PFSK-1 (cell line): ENCODE data around the gene ZIC1.

Experiments
- FOXP2 ChIP-seq: optimal IDR thresholded peaks from 2 replicates; pipeline ENCODE3; 2011; ENCODE audit warnings: borderline replicate concordance, control low read depth, inconsistent platforms; ENCODE audit not compliant: insufficient read depth; ENCODE audit errors: extremely low read length, extremely low read depth
- POLR2AphosphoS5 ChIP-seq: IDR thresholded peaks from 2 replicates; pipeline ENCODE4 v1.6.1; 2012; ENCODE audit warnings: low read depth, mild to moderate bottlenecking, control low read depth, low read length, moderate library complexity
- SIN3A ChIP-seq: IDR thresholded peaks from 2 replicates; pipeline ENCODE4 v1.6.1; 2012; ENCODE audit warnings: mild to moderate bottlenecking, low read length, moderate library complexity, borderline replicate concordance; ENCODE audit not compliant: insufficient read depth
- TAF1 ChIP-seq: IDR thresholded peaks from 2 replicates; pipeline ENCODE4 v1.6.1; 2012; ENCODE audit warnings: low read length, control low read depth, borderline replicate concordance; ENCODE audit not compliant: insufficient read depth
- TF ChIP-seq, protein P1 (sequence below), 2 experiments: IDR thresholded peaks; 2 replicates each; pipeline versions ENCODE4 v1.6.1 to v1.8.0; 2011 to 2012; ENCODE audit warnings: low read depth in 2 of 2, low read length in 2 of 2, control low read depth in 1 of 2, inconsistent platforms in 1 of 2, mild to moderate bottlenecking in 1 of 2, moderate library complexity in 1 of 2; ENCODE audit not compliant: insufficient read depth in 1 of 2

ZIC1 gene

DNA sequence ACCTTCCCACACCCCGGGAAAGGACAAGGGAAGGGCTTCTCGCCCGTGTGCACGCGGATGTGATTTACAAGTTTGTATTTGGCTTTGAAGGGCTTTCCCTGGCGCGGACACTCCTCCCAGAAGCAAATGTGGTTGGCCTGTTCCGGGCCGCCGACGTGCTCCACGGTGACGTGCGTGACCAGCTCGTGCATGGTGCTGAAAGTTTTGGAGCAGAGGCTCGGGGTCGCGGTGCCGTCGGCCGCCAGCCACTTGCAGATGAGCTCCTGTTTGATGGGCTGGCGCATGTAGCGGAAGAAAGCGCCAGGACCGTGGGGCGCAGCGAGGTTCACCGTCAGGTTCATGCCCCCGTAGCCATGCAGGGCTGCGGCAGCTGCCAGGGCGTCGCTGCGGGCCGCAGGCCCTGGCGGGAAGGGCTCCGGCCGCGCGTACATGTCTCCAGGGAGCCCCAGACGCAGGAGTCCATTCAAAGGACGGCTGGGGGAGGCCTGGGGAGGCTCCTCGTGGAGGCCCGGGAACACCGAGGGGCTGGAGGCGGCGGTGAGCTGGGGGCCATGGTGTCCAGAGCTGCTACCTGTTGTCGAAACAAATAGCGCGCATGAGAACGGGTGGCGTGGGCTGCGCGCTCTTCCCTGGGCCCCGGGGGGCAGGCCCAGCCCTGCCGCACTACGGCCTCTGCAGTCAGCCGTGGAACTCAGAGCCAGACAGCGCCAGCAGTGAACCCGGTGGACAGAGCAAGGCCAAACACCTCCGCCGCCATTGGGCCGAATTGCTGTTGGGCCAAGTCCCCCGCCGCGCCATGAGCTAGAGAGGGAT, 13.1 kb upstream of the ZIC1 start:
- TF ChIP-seq, protein P1, sequence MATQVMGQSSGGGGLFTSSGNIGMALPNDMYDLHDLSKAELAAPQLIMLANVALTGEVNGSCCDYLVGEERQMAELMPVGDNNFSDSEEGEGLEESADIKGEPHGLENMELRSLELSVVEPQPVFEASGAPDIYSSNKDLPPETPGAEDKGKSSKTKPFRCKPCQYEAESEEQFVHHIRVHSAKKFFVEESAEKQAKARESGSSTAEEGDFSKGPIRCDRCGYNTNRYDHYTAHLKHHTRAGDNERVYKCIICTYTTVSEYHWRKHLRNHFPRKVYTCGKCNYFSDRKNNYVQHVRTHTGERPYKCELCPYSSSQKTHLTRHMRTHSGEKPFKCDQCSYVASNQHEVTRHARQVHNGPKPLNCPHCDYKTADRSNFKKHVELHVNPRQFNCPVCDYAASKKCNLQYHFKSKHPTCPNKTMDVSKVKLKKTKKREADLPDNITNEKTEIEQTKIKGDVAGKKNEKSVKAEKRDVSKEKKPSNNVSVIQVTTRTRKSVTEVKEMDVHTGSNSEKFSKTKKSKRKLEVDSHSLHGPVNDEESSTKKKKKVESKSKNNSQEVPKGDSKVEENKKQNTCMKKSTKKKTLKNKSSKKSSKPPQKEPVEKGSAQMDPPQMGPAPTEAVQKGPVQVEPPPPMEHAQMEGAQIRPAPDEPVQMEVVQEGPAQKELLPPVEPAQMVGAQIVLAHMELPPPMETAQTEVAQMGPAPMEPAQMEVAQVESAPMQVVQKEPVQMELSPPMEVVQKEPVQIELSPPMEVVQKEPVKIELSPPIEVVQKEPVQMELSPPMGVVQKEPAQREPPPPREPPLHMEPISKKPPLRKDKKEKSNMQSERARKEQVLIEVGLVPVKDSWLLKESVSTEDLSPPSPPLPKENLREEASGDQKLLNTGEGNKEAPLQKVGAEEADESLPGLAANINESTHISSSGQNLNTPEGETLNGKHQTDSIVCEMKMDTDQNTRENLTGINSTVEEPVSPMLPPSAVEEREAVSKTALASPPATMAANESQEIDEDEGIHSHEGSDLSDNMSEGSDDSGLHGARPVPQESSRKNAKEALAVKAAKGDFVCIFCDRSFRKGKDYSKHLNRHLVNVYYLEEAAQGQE (IDR thresholded peaks at IDR 0.05; ENCODE audit: insufficient read depth in 1 of 2, low read depth in 2 of 2, low read length in 2 of 2) = no peak
- TF ChIP-seq FOXP2 = no peak
- TF ChIP-seq TAF1 = no peak
- no peak for TF ChIP-seq POLR2AphosphoS5
- TF ChIP-seq SIN3A = no peak

DNA sequence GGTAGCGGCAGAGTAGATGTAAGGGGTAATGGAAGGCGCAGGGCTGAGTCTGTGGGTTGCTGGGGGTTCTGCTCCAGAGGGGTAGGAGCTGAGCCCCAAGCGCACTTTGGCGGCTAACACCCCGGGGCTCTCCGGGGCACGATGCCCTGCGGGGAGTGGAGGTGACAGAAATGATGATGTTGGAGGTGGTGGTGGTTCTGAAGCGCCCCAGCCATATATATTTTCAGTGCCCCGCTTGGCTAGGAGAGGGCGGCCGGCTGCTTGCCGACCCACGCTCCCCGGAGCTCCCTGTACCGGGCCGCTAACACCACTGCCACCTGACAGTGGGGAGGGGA, 12.5 kb upstream of the ZIC1 start:
- TF ChIP-seq FOXP2 = no peak

GRCh38 chr3:147397155-147397874, 11.8 kb upstream of the ZIC1 start:
- no peak for TF ChIP-seq SIN3A
- peak; percentile 62; the same call in 1 of the 2 replicates for TF ChIP-seq POLR2AphosphoS5

DNA sequence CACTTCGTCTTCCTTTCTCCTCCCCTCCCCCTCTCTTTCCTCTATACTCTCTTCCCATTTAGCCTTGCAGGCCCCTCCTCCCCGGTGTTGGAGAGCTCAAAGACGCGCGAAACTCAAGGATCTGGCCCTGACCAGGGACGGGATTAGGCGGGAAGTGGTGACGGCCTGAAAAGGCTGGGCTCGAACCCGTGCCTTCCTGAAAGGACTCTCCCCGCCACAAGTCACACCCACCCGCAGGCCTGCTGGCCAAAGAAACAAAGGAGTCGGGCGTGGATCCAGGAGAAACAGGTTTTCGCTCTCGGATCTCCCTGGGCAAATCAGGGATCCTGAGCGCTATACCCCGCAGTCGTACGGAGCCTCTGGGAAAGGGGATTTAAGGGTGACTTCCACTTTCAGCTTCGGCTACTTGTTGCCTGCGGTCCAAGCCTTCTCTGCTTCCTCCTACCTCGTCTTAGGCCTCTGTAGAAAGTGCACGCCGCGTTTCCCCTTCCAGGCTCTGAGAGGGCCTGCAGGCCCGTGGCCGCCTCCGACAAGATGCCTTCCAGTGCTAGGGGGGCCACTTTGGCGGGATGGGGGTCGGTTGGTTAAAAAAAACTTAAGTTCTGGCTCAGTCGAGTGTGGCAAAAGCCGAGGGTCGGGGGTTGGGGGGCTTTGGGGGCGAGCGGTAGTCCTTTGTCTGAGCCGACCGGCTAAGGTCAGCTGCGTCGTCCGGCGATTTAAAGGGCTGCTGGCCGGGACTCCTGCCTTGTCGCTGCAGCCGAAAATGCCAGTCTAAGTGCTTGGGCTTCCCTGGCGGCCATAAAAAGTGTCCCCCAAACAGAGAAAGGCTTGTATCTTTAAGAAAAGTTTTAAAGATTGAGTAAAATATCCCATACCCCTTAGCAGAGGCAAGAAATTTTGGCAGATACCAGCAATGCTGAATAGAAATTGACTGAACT, 11.0 kb upstream of the ZIC1 start:
- TF ChIP-seq, protein P1 (IDR thresholded peaks at IDR 0.05; ENCODE audit: insufficient read depth in 1 of 2, low read depth in 2 of 2, low read length in 2 of 2) = no peak
- TF ChIP-seq POLR2AphosphoS5 (no peak), SIN3A (no peak), TAF1 (no peak), FOXP2 (no peak)

DNA sequence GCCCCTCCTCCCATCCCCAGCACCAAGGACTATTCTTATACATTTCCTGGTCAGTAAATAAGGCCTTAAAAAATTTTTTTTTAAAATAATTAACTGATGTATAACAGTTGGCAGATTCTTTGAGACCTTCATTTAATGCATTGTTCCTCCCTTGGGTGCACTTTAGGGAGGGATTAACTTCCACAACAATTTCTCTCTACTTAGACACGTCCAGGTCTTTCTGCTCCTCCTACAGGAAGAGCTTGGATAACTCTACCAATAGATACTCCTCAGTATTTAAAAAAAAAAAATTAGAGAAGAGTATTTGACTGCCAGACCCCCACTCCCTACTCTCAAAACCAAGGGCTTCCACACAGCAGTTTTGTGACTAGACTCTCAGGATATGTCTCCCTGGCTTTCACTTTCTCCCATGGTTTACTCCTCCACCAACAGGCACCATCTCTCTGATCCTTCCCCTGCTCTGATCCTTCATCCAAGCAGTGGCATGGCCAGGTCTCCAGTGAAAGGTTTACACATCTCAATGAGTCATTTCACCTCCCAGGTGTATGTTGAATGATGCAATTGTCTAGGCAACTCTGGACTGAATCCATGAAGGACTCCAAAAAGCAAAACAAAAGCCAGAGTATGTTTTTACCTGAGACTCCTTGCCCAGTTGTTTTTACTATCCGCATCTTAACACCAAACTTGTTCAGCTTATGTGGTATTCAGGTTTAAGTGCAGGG, 10.2 kb upstream of the ZIC1 start:
- TF ChIP-seq, protein P1 (IDR thresholded peaks at IDR 0.05; ENCODE audit: insufficient read depth in 1 of 2, low read depth in 2 of 2, low read length in 2 of 2) = no peak
- TF ChIP-seq SIN3A = no peak
